DOHH2 (cell line): ENCODE data around the gene SELENOF.

Experiments
- H3F3A ChIP-seq: fragments of 200-600 bp; sonication (generic), shearing (Covaris generic); 2 replicates; pipeline ENCODE4 v1.6.0; 2016; ENCODE audit warnings: antibody characterized with exemption, mild to moderate bottlenecking; ENCODE audit not compliant: control insufficient read depth, insufficient read depth
- H3K27ac ChIP-seq: fragments of 200-600 bp; sonication (generic); 2 replicates; pipeline ENCODE4 v1.5.1; 2014; ENCODE audit warnings: low read depth, mild to moderate bottlenecking, low read length, moderate library complexity
- H3K27me3 ChIP-seq: fragments of 200-600 bp; sonication (generic); 2 replicates; pipeline ENCODE4 v1.6.1; 2014; ENCODE audit warnings: mild to moderate bottlenecking, low read length, mixed read lengths; ENCODE audit not compliant: control insufficient read depth
- H3K36me3 ChIP-seq: fragments of 200-600 bp; sonication (generic); 2 replicates; pipeline ENCODE4 v1.6.1; 2014; ENCODE audit warnings: mild to moderate bottlenecking, low read length, moderate library complexity, mixed read lengths; ENCODE audit not compliant: control insufficient read depth
- H3K4me1 ChIP-seq: fragments of 200-600 bp; sonication (generic); 2 replicates; pipeline ENCODE4 v1.6.1; 2014; ENCODE audit warnings: mild to moderate bottlenecking, low read length, mixed read lengths; ENCODE audit not compliant: control insufficient read depth
- H3K4me2 ChIP-seq: fragments of 200-600 bp; sonication (generic); 2 replicates; pipeline ENCODE4 v1.6.0; 2014; ENCODE audit warnings: mild to moderate bottlenecking, low read length, moderate library complexity
- H3K4me3 ChIP-seq: fragments of 200-600 bp; sonication (generic); 2 replicates; pipeline ENCODE4 v1.5.1; 2014; ENCODE audit warnings: mild to moderate bottlenecking, low read length, mixed read lengths
- H3K79me2 ChIP-seq: fragments of 200-600 bp; sonication (generic); 2 replicates; pipeline ENCODE4 v1.6.1; 2014; ENCODE audit warnings: mild to moderate bottlenecking, low read length, mixed read lengths; ENCODE audit not compliant: control insufficient read depth
- H3K9me2 ChIP-seq: fragments of 200-600 bp; sonication (generic); replicated peaks from 2 replicates; pipeline ENCODE4 v1.6.1; 2014; ENCODE audit warnings: mild to moderate bottlenecking, low read length, mixed read lengths; ENCODE audit not compliant: control insufficient read depth
- H3K9me3 ChIP-seq: fragments of 200-600 bp; sonication (generic); 2 replicates; pipeline ENCODE4 v1.6.1; 2014; ENCODE audit warnings: antibody characterized with exemption, low read length, mixed read lengths; ENCODE audit not compliant: control insufficient read depth, insufficient read depth
- H4K20me1 ChIP-seq: fragments of 200-600 bp; sonication (generic); 2 replicates; pipeline ENCODE4 v1.6.0; 2014; ENCODE audit warnings: low read depth, mild to moderate bottlenecking, antibody characterized with exemption, low read length, moderate library complexity; ENCODE audit not compliant: control insufficient read depth, insufficient read depth
- CTCF ChIP-seq: fragments of 200-600 bp; sonication (generic); IDR thresholded peaks from one replicate; pipeline ENCODE4 v1.5.1; 2014; ENCODE audit warnings: antibody characterized with exemption, mild to moderate bottlenecking, low read depth, low read length; ENCODE audit not compliant: poor library complexity, severe bottlenecking
- EZH2phosphoT487 ChIP-seq: fragments of 200-600 bp; sonication (generic); IDR thresholded peaks from 2 replicates; pipeline ENCODE4 v1.6.1; 2017; ENCODE audit warnings: borderline replicate concordance, mild to moderate bottlenecking, antibody characterized with exemption, low read length, moderate library complexity, mixed read lengths

The SELENOF gene

GRCh38 chr1:86933562-86934377, 19.8 kb upstream of the SELENOF start:
- H3K4me3 ChIP-seq, result no peak overlapping the region
- no peak overlapping the region; the same call in none of the 2 replicates for H3K4me2 ChIP-seq
- TF ChIP-seq EZH2phosphoT487, result no peak
- TF ChIP-seq CTCF, result no peak
- H3K27ac ChIP-seq, result no peak overlapping the region
- no peaks in the 10 kb centered on the region for H3K9me2 ChIP-seq
- no peaks in the 10 kb centered on the region for H3K27me3 ChIP-seq
- peaks cover 95% of the 10 kb centered on the region for H3K4me1 ChIP-seq
- H3K79me2 ChIP-seq, result peaks cover 100% of the 10 kb centered on the region
- H3K9me3 ChIP-seq, result no peaks in the 10 kb centered on the region
- H4K20me1 ChIP-seq, result peaks cover 10% of the 10 kb centered on the region
- peaks cover 11% of the 10 kb centered on the region for H3F3A ChIP-seq
- H3K36me3 ChIP-seq, result peaks cover 8% of the 10 kb centered on the region; the same call in 1 of the 2 replicates

- Histone ChIP-seq H3K9me3 (no peaks in the 10 kb centered on the region), H3K4me1 (peaks cover 94% of the 10 kb centered on the region), H3K4me3 (no peak overlapping the region), H3F3A (peaks cover 12% of the 10 kb centered on the region), H3K9me2 (no peaks in the 10 kb centered on the region), H3K79me2 (peaks cover 100% of the 10 kb centered on the region), H3K36me3 (peaks cover 10% of the 10 kb centered on the region; the same call in 1 of the 2 replicates), H3K27ac (no peak overlapping the region), H3K4me2 (no peak overlapping the region; the same call in 1 of the 2 replicates), H3K27me3 (no peaks in the 10 kb centered on the region), H4K20me1 (peaks cover 10% of the 10 kb centered on the region)
- no peak for TF ChIP-seq EZH2phosphoT487
- no peak for TF ChIP-seq CTCF
Observed at GRCh38 chr1:86933051-86933450, 19.1 kb upstream of the SELENOF start.

GRCh38 chr1:86928819-86929218, 14.9 kb upstream of the SELENOF start:
- H3K9me2 ChIP-seq, result no peaks in the 10 kb centered on the region
- TF ChIP-seq EZH2phosphoT487 (no peak), CTCF (no peak)
- peaks cover 15% of the 10 kb centered on the region for H3K9me3 ChIP-seq
- H3F3A ChIP-seq, result peaks cover 15% of the 10 kb centered on the region
- H3K4me2 ChIP-seq, result no peak overlapping the region
- no peaks in the 10 kb centered on the region for H3K27me3 ChIP-seq
- H4K20me1 ChIP-seq, result peaks cover 10% of the 10 kb centered on the region
- no peak overlapping the region for H3K27ac ChIP-seq
- H3K36me3 ChIP-seq, result peaks cover 25% of the 10 kb centered on the region
- no peak overlapping the region for H3K4me3 ChIP-seq
- H3K4me1 ChIP-seq, result peaks cover 86% of the 10 kb centered on the region
- H3K79me2 ChIP-seq, result peaks cover 100% of the 10 kb centered on the region
